ENCODE measurements around the gene SEC14L3.

Gene SEC14L3

DNA sequence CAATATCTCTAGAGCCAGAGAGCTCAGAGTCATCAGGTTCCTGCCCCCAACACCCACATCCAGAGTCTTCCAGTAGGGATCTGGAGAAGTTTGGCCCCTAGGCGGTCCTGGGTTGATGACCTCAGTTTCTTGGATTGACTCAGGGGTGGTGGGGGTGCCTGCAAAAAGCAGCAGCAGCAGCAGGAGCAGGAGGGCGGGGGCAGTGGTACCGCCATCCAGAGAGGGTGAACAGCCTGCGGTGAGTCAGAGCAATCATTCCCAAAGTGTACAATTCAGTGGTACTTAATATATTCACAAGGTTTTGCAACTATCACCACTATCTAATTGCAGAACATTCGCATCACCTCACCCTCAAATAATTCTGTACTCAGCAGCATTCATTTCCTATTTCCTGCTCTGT, 9.9 kb upstream of the SEC14L3 start:
- Histone ChIP-seq H3K27ac (replicated peaks) (no peak overlapping the region), H3K4me3 (replicated peaks; ENCODE audit: insufficient read depth, low read length) (no peak overlapping the region), H3K27me3 (ENCODE audit: insufficient read depth, poor library complexity, severe bottlenecking) (peaks cover 6% of the 10 kb centered on the region)
- TF ChIP-seq POLR2AphosphoS5 (IDR thresholded peaks at IDR 0.05; ENCODE audit: low read depth) = no peak
- no peak for TF ChIP-seq REST (IDR thresholded peaks at IDR 0.05; ENCODE audit: insufficient replicate concordance, low read depth)
- TF ChIP-seq, protein P1, sequence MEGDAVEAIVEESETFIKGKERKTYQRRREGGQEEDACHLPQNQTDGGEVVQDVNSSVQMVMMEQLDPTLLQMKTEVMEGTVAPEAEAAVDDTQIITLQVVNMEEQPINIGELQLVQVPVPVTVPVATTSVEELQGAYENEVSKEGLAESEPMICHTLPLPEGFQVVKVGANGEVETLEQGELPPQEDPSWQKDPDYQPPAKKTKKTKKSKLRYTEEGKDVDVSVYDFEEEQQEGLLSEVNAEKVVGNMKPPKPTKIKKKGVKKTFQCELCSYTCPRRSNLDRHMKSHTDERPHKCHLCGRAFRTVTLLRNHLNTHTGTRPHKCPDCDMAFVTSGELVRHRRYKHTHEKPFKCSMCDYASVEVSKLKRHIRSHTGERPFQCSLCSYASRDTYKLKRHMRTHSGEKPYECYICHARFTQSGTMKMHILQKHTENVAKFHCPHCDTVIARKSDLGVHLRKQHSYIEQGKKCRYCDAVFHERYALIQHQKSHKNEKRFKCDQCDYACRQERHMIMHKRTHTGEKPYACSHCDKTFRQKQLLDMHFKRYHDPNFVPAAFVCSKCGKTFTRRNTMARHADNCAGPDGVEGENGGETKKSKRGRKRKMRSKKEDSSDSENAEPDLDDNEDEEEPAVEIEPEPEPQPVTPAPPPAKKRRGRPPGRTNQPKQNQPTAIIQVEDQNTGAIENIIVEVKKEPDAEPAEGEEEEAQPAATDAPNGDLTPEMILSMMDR (IDR thresholded peaks at IDR 0.05; ENCODE audit: insufficient read depth, low read length) = no peak
- TF ChIP-seq GABPA (IDR thresholded peaks at IDR 0.05; ENCODE audit: low read depth) = no peak
- TF ChIP-seq SPI1 (IDR thresholded peaks at IDR 0.05; ENCODE audit: borderline replicate concordance, low read depth) = no peak
- no peak for DNase-seq (ENCODE audit: low read depth in 1 of 2, low spot score in 1 of 2)

GRCh38 chr22:30479981-30480380, 8.2 kb upstream of the SEC14L3 start:
- TF ChIP-seq REST (IDR thresholded peaks at IDR 0.05; ENCODE audit: insufficient replicate concordance, low read depth) = no peak
- no peak for TF ChIP-seq GABPA (IDR thresholded peaks at IDR 0.05; ENCODE audit: low read depth)
- TF ChIP-seq, protein P1 (IDR thresholded peaks at IDR 0.05; ENCODE audit: insufficient read depth, low read length) = no peak
- TF ChIP-seq POLR2AphosphoS5 (IDR thresholded peaks at IDR 0.05; ENCODE audit: low read depth) = no peak
- no peak for TF ChIP-seq SPI1 (IDR thresholded peaks at IDR 0.05; ENCODE audit: borderline replicate concordance, low read depth)
- H3K4me3 ChIP-seq (replicated peaks; ENCODE audit: insufficient read depth, low read length) = no peak overlapping the region
- peaks cover 9% of the 10 kb centered on the region for H3K27me3 ChIP-seq (ENCODE audit: insufficient read depth, poor library complexity, severe bottlenecking)
- no peak overlapping the region for H3K27ac ChIP-seq (replicated peaks)
- no peak for DNase-seq (ENCODE audit: low read depth in 1 of 2, low spot score in 1 of 2)

DNA sequence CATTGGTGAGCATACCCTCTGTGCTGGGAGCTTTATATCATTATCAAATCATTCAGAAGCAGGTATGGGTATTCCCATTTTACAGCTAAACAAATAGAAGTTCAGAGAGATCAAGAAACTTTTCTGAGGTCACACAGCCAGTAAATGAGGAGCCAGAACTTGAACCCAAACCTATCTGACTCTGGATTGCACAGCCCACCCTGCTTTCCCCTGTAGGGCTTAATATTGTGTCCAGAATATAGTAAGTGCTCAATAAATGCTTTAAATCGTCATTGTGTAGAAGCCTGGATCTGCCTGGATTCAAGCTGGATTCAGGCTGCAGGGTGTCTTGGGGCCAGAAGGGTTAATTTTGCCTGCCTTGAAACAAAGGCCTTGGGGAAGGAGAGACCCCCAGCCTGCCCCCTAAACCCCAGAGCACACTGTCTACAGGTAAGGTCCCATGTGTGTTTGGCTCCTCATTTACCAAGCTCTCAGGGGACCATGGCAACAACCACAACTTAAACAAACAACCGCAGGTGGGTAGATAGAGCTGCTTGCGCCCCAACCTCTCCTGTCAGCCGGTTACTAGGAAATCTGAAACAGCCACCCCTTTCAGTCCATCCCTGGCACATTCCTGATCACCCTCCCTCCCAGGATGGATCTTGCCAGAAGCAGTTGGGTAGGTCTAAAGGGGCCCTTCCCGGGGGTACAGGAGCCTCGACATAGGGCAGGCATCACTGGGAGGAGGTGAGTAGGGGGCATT, 3.0 kb upstream of the SEC14L3 start:
- peaks cover 13% of the 10 kb centered on the region for H3K27me3 ChIP-seq (ENCODE audit: insufficient read depth, poor library complexity, severe bottlenecking)
- no peak for DNase-seq (ENCODE audit: low read depth in 1 of 2, low spot score in 1 of 2)
- TF ChIP-seq, protein P1 (IDR thresholded peaks at IDR 0.05; ENCODE audit: insufficient read depth, low read length) = no peak
- TF ChIP-seq POLR2AphosphoS5 (IDR thresholded peaks at IDR 0.05; ENCODE audit: low read depth) (no peak), REST (IDR thresholded peaks at IDR 0.05; ENCODE audit: insufficient replicate concordance, low read depth) (no peak), GABPA (IDR thresholded peaks at IDR 0.05; ENCODE audit: low read depth) (no peak), SPI1 (IDR thresholded peaks at IDR 0.05; ENCODE audit: borderline replicate concordance, low read depth) (no peak)

More for the DNA sequence above, 3.0 kb upstream of the SEC14L3 start:
- no peak overlapping the region for H3K4me3 ChIP-seq (replicated peaks; ENCODE audit: insufficient read depth, low read length)
- H3K27ac ChIP-seq (replicated peaks) = no peak overlapping the region

All from HL-60 (cell line).